Activated naive CD4-positive, alpha-beta T cell treated with anti-CD3 and anti-CD28 coated beads for 36 hours (primary cell): ENCODE results near the gene TFCP2L1. TPM values are rescaled to one million over a fixed set of nuclear protein-coding genes. Genes with fewer than 3 reads are reported as not detected.
"Not testable (repeated sequence)": the region's sequence is repeated elsewhere in the genome, so short reads cannot be mapped to it uniquely, and the experiment has no call there.

Source experiments
- CTCF ChIA-PET: fragments of 350-600 bp; sonication (Branson Sonifier 250); formaldehyde crosslinking; loops from one replicate; lab custom pipeline; 2021; ENCODE audit warnings: antibody characterized with exemption; lab: Charles Lee
- DNase-seq: peaks from one replicate; pipeline ENCODE4 v3.0.0-alpha.2; 2020
- H3K27ac Mint-ChIP-seq: one replicate; pipeline ENCODE4 v1.8.0; 2021; ENCODE audit warnings: mild to moderate bottlenecking, mixed read lengths
- H3K27me3 Mint-ChIP-seq: one replicate; pipeline ENCODE4 v1.8.0; 2021; ENCODE audit warnings: low read depth, mixed read lengths
- H3K36me3 Mint-ChIP-seq: one replicate; pipeline ENCODE4 v1.8.0; 2021; ENCODE audit warnings: low read depth, mixed read lengths
- H3K4me1 Mint-ChIP-seq: one replicate; pipeline ENCODE4 v1.8.0; 2021; ENCODE audit warnings: low read depth, mixed read lengths
- H3K4me3 Mint-ChIP-seq: one replicate; pipeline ENCODE4 v1.8.0; 2021; ENCODE audit warnings: mild to moderate bottlenecking, moderate library complexity, mixed read lengths
- H3K9me3 Mint-ChIP-seq: one replicate; pipeline ENCODE4 v1.8.0; 2021; ENCODE audit warnings: mixed read lengths
- intact Hi-C: fragments of 100-400 bp; cut with micrococcal nuclease; formaldehyde crosslinking; loops from one replicate; pipeline ENCODE4 v1.15.1; 2023
- total RNA-seq, 2 experiments: library from RNA; stranded (reverse); gene quantifications; one replicate each; pipeline ENCODE4 v1.2.3, GENCODE V29; 2021

Gene TFCP2L1
- total RNA-seq, 2 experiments from 2014 or later, result 0.12 TPM; not detected in 1

DNA sequence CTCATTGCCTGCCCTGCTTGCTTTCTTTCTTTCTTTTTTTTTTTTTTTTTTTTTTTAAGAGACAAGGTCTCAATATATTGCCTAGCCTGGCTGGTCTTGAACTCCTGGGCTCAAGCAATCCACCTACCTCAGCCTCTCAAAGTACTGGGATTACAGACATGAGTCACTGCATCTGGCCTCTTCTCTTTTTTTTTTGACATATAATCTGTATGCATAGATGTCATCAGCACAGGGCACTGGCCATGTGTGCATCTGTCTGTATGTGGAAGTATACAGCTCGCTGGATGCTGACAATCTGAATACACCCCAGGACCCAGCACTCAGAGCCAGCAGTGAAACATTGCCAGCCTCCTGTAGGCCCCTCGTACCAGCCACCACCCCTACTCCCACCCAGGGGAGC is 49.5 kb downstream of the TFCP2L1 start:
- CTCF ChIA-PET, result no interaction called here
- Mint-ChIP-seq H3K36me3 (no peaks in the 10 kb centered on the region), H3K9me3 (no peaks in the 10 kb centered on the region), H3K4me1 (no peaks in the 10 kb centered on the region), H3K27ac (no peak overlapping the region), H3K4me3 (no peak overlapping the region), H3K27me3 (peaks cover 6% of the 10 kb centered on the region)
- DNase-seq, result no peak
- intact Hi-C loops, result no loop called here

DNA sequence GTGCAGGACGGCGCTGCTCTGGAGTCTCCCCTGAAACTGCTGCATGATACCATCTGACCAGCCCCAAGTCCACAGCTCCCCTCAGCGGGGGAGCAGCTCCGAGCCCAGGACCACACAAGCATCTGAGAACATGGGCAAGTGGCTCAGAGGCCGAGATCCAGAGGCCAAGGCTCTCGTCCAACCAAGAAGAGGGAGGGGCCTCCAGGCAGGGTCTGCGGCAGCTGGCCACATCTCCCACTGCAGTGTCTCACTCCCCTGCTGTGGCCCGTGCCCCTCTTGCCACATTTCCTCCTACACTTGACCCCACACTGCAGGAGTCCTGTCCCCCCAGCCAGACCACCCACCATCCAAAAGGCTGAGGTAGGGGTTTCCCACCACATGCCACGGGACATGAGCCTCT is 50.2 kb downstream of the TFCP2L1 start:
- no peak for DNase-seq
- intact Hi-C loops, result no loop called here
- Mint-ChIP-seq H3K9me3 (no peaks in the 10 kb centered on the region), H3K4me3 (no peak overlapping the region), H3K27me3 (peaks cover 6% of the 10 kb centered on the region), H3K36me3 (no peaks in the 10 kb centered on the region), H3K4me1 (no peaks in the 10 kb centered on the region), H3K27ac (no peak overlapping the region)
- CTCF ChIA-PET, result no interaction called here

DNA sequence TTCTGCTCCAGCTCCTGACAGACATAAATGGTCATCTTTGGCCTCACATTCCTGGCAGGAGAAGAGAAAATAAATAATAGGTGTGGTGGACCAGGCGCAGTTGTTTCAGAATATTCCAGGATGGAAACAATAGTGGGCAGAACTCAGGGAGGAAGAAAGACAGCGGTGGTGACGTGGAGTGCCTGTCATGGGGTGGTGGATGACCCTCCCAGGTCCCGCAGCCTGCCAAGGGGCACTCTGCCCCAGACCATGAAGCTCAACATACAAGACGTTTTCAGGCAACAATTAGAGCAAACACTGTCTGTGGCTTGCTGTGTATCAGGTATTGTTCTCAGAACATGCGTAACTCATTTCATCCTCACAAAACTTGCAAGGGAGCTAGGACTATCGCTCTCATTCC is 50.9 kb downstream of the TFCP2L1 start:
- Mint-ChIP-seq H3K4me3 (no peak overlapping the region), H3K27ac (no peak overlapping the region), H3K27me3 (peaks cover 4% of the 10 kb centered on the region), H3K36me3 (no peaks in the 10 kb centered on the region), H3K9me3 (no peaks in the 10 kb centered on the region), H3K4me1 (no peaks in the 10 kb centered on the region)
- no peak for DNase-seq
- CTCF ChIA-PET, result no interaction called here
- intact Hi-C loops, result no loop called here

DNA sequence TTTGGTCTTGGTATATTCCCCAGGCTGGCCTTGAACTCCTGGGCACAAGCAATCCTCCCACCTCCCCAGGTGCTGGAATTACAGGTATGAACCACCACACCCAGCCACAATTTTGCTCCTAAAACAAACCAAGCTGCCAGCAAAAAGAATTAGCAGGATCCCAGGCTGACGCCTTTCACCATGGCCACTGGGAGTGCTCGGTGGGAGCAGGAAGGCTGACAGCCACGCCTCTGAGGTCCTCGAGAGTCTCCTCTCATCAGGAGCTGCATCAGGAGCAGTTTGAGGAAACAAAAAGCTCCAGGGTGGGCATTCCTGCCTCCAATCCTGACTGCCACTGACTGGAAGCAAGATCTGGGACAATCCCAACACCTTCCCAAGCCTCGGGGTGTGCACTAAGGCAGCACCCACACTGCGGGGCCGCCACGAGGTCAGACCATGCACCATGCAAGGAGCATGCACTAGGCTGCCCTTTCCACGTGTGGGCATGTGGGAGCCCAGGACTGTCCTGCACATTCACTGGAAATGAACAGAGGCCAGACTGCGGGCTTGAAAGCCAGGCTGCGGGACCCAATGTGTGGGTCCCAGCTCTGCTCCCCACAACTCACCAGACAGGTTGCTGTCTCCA is 51.4 kb downstream of the TFCP2L1 start:
- no peaks in the 10 kb centered on the region for H3K9me3 Mint-ChIP-seq
- no peak overlapping the region for H3K27ac Mint-ChIP-seq
- DNase-seq, result no peak
- H3K4me1 Mint-ChIP-seq, result no peaks in the 10 kb centered on the region
- no peaks in the 10 kb centered on the region for H3K36me3 Mint-ChIP-seq
- intact Hi-C loops, result no loop called here
- H3K4me3 Mint-ChIP-seq, result no peak overlapping the region
- peaks cover 4% of the 10 kb centered on the region for H3K27me3 Mint-ChIP-seq
- CTCF ChIA-PET, result no interaction called here

- H3K27ac Mint-ChIP-seq, result no peak overlapping the region
- DNase-seq, result no peak
- CTCF ChIA-PET, result no interaction called here
- H3K4me1 Mint-ChIP-seq, result no peaks in the 10 kb centered on the region
- H3K9me3 Mint-ChIP-seq, result no peaks in the 10 kb centered on the region
- peaks cover 4% of the 10 kb centered on the region for H3K27me3 Mint-ChIP-seq
- H3K36me3 Mint-ChIP-seq, result no peaks in the 10 kb centered on the region
- no peak overlapping the region for H3K4me3 Mint-ChIP-seq
- intact Hi-C loops, result no loop called here
These were observed 52.3 kb downstream of the TFCP2L1 start for GRCh38 chr2:121232626-121233265.

GRCh38 chr2:121231385-121232000 is 53.5 kb downstream of the TFCP2L1 start:
- intact Hi-C loops, result no loop called here
- Mint-ChIP-seq H3K9me3 (no peaks in the 10 kb centered on the region), H3K4me3 (no peak overlapping the region), H3K27me3 (no peaks in the 10 kb centered on the region), H3K36me3 (no peaks in the 10 kb centered on the region), H3K27ac (no peak overlapping the region), H3K4me1 (no peaks in the 10 kb centered on the region)
- no peak for DNase-seq
- CTCF ChIA-PET, result no interaction called here

DNA sequence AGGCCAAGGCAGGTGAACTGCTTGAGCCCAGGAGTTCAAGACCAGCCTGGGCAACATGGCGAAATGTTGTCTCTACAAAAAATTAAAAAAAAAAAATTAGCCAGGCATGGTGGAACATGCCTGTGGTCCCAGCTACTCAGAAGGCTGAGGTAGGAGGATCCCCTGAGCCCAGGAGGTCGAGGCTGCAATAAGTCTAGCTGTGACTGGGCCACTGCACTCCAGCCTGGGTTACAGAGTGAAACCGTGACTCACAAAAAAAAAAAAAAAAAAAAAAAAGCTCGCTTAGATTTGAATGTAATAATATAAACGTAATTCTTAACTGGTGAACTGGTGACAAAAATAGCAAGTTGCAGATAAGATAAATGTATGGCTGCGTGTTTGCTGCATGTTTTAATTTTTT is 56.5 kb downstream of the TFCP2L1 start:
- Mint-ChIP-seq H3K4me3 (no peak overlapping the region), H3K9me3 (no peaks in the 10 kb centered on the region), H3K27ac (no peak overlapping the region), H3K27me3 (no peaks in the 10 kb centered on the region), H3K36me3 (no peaks in the 10 kb centered on the region), H3K4me1 (no peaks in the 10 kb centered on the region)
- DNase-seq, result no peak
- intact Hi-C loops, result no loop called here
- CTCF ChIA-PET, result no interaction called here

GRCh38 chr2:121227381-121228144 is 57.4 kb downstream of the TFCP2L1 start:
- H3K9me3 Mint-ChIP-seq, H3K4me3 Mint-ChIP-seq, H3K36me3 Mint-ChIP-seq, H3K27ac Mint-ChIP-seq, H3K27me3 Mint-ChIP-seq, DNase-seq, H3K4me1 Mint-ChIP-seq, CTCF ChIA-PET, intact Hi-C loops: not testable (repeated sequence)

DNA sequence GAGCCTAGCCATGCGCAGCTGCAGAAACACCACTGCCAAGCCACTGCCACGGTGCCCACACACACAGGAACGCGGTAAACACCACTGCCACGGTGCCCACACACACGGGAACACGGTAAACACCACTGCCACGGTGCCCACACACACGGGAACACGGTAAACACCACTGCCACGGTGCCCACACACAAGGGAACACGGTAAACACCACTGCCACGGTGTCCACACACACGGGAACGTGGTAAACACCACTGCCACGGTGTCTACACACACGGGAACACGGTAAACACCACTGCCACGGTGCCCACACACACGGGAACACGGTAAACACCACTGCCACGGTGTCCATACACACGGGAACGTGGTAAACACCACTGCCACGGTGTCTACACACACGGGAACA is 59.3 kb downstream of the TFCP2L1 start:
- H3K4me1 Mint-ChIP-seq, DNase-seq, intact Hi-C loops, H3K9me3 Mint-ChIP-seq, H3K36me3 Mint-ChIP-seq, H3K27me3 Mint-ChIP-seq, H3K27ac Mint-ChIP-seq, H3K4me3 Mint-ChIP-seq: not testable (repeated sequence)
- CTCF ChIA-PET, result interaction anchor here (0.6 kb wide), 1 partner anchor 1709 kb away, joined by 5 read pairs; no protein-coding TSS in a partner anchor

GRCh38 chr2:121220995-121221394 is 64.0 kb downstream of the TFCP2L1 start:
- Mint-ChIP-seq H3K27ac (no peak overlapping the region), H3K9me3 (no peaks in the 10 kb centered on the region), H3K27me3 (no peaks in the 10 kb centered on the region), H3K4me1 (no peaks in the 10 kb centered on the region), H3K36me3 (no peaks in the 10 kb centered on the region), H3K4me3 (no peak overlapping the region)
- no peak for DNase-seq
- intact Hi-C loops, result no loop called here
- CTCF ChIA-PET, result interaction anchor here (0.6 kb wide), 2 partner anchors 663 to 1743 kb away, joined by 3 read pairs; no protein-coding TSS in a partner anchor

DNA sequence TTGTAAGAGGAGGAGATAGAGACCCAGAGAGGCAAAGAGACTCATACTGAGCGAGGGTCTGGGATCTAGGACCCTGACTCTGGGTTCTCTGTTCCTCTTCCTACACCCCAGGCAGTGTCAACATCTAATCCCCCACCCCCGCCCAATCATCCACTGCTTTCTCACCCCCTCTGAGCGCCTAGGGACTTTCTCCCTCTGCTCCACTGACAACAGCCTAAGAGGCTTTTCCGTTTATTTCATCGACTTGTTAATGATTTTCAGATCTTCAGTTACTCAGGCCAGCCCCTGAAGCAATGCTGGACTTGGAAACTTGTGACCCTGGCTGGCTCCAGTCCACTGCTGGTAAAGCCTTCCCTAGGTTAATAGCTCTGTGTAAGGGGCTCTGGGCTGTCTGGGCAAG is 65.1 kb downstream of the TFCP2L1 start:
- no peak for DNase-seq
- intact Hi-C loops, result no loop called here
- H3K4me1 Mint-ChIP-seq, result no peaks in the 10 kb centered on the region
- H3K27me3 Mint-ChIP-seq, result no peaks in the 10 kb centered on the region
- no peak overlapping the region for H3K4me3 Mint-ChIP-seq
- H3K9me3 Mint-ChIP-seq, result no peaks in the 10 kb centered on the region
- H3K36me3 Mint-ChIP-seq, result no peaks in the 10 kb centered on the region
- CTCF ChIA-PET, result no interaction called here
- no peak overlapping the region for H3K27ac Mint-ChIP-seq

DNA sequence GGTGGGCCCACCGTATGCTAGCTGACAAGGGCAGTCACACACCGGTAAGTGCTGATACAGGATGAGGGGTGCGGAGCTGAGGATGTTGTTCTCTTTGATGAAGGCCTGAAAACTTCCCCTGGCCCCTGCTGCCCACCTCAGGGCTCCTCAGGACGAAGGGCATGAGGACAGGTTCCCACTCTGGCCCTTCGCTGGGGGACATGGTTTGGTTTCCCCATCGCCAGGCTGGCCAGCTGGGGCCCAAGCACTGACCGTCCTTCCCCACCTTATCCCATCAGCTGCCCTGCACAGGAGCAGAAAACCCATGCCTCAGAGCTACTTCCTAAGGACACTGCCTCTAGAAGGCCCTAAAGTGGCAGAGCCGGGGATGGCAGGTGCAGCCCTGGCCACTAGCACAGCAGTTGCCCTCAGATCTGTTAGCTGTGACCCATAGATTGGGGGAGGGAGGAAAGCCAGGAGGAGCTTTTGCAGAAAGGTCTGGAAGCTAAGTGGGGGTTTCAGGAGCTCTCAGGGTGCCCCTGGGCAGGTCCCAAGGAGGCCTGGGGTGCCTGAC is 66.5 kb downstream of the TFCP2L1 start:
- Mint-ChIP-seq H3K36me3 (no peaks in the 10 kb centered on the region), H3K27ac (no peak overlapping the region), H3K27me3 (no peaks in the 10 kb centered on the region), H3K4me3 (no peak overlapping the region), H3K9me3 (no peaks in the 10 kb centered on the region), H3K4me1 (no peaks in the 10 kb centered on the region)
- no peak for DNase-seq
- CTCF ChIA-PET, result no interaction called here
- intact Hi-C loops, result no loop called here
